VCaP (cell line): Measurements from ENCODE around the gene KLF6.

Experiments
- H3K27ac ChIP-seq: fragments of 450-650 bp; 2 replicates; pipeline ENCODE4 v1.5.1; 2017
- CTCF ChIP-seq: fragments of 450-650 bp; conservative IDR thresholded peaks from 2 replicates; pipeline ENCODE4 v1.5.1; 2017; ENCODE audit warnings: mild to moderate bottlenecking, moderate library complexity

The KLF6 gene

GRCh38 chr10:3791974-3792633 is 7.1 kb upstream of the KLF6 start:
- H3K27ac ChIP-seq: no peak overlapping the region
- TF ChIP-seq CTCF: no peak

GRCh38 chr10:3790858-3791257 is 5.8 kb upstream of the KLF6 start:
- no peak for TF ChIP-seq CTCF

GRCh38 chr10:3790272-3790671 is 5.3 kb upstream of the KLF6 start:
- no peak overlapping the region for H3K27ac ChIP-seq
- no peak for TF ChIP-seq CTCF

More at GRCh38 chr10:3790858-3791257, 5.8 kb upstream of the KLF6 start:
- no peak overlapping the region for H3K27ac ChIP-seq

- TF ChIP-seq CTCF: no peak
- no peak overlapping the region for H3K27ac ChIP-seq
These were observed 4.6 kb upstream of the KLF6 start for GRCh38 chr10:3789621-3790020.

GRCh38 chr10:3787816-3788215 is 2.8 kb upstream of the KLF6 start:
- H3K27ac ChIP-seq: no peak overlapping the region
- TF ChIP-seq CTCF: no peak

GRCh38 chr10:3787016-3787400 is 2.0 kb upstream of the KLF6 start:
- no peak for TF ChIP-seq CTCF
- H3K27ac ChIP-seq: no peak overlapping the region; the same call in 1 of the 2 replicates

GRCh38 chr10:3786295-3787015 is 1.4 kb upstream of the KLF6 start:
- peak overlapping the region; percentile 93 for H3K27ac ChIP-seq
- no peak for TF ChIP-seq CTCF
